Neural cell (in vitro differentiated cells): Measurements from ENCODE around the gene PLA2G6. TPM values are rescaled to one million over a fixed set of nuclear protein-coding genes. Genes with fewer than 3 reads are reported as not detected.

Source experiments
- H2AFZ ChIP-seq: fragments of 200-600, 300-800 bp; sonication (generic), shearing (Covaris generic); 2 replicates; pipeline ENCODE4 v1.6.0; 2014; ENCODE audit warnings: low read depth, mild to moderate bottlenecking, antibody characterized with exemption, low read length, moderate library complexity
- H3F3A ChIP-seq: fragments of 200-600 bp; shearing (Covaris generic); 2 replicates; pipeline ENCODE4 v1.6.1; 2016; ENCODE audit warnings: mild to moderate bottlenecking, moderate library complexity, mixed read lengths, antibody characterized with exemption, low read length; ENCODE audit not compliant: insufficient read depth, poor library complexity, severe bottlenecking
- H3K27ac ChIP-seq: fragments of 200-600, 300-800 bp; sonication (generic), shearing (Covaris generic); 2 replicates; pipeline ENCODE4 v1.5.1; 2014; ENCODE audit warnings: mild to moderate bottlenecking, low read length, moderate library complexity
- H3K27me3 ChIP-seq: fragments of 300-800, 200-600 bp; sonication (generic), shearing (Covaris generic); 2 replicates; pipeline ENCODE4 v1.6.0; 2014; ENCODE audit warnings: mild to moderate bottlenecking, low read depth, low read length, moderate library complexity; ENCODE audit not compliant: insufficient read depth
- H3K36me3 ChIP-seq: fragments of 300-800, 200-600 bp; sonication (generic), shearing (Covaris generic); 2 replicates; pipeline ENCODE4 v1.5.1; 2014; ENCODE audit warnings: mild to moderate bottlenecking, antibody characterized with exemption, low read length, moderate library complexity; ENCODE audit not compliant: insufficient read depth
- H3K4me2 ChIP-seq: fragments of 300-800, 200-600 bp; sonication (generic), shearing (Covaris generic); 2 replicates; pipeline ENCODE4 v1.6.0; 2014; ENCODE audit warnings: mild to moderate bottlenecking, low read length
- H3K4me3 ChIP-seq: fragments of 300-800, 200-600 bp; sonication (generic), shearing (Covaris generic); 2 replicates; pipeline ENCODE4 v1.5.1; 2014; ENCODE audit warnings: mild to moderate bottlenecking, low read length, moderate library complexity
- H3K79me2 ChIP-seq: fragments of 200-600 bp; shearing (Covaris generic); replicated peaks from 2 replicates; pipeline ENCODE4 v1.6.0; 2014; ENCODE audit warnings: mild to moderate bottlenecking, low read length, moderate library complexity; ENCODE audit not compliant: insufficient read depth
- H3K9ac ChIP-seq: fragments of 300-800, 200-600 bp; sonication (generic), shearing (Covaris generic); 2 replicates; pipeline ENCODE4 v1.6.1; 2016; ENCODE audit warnings: mild to moderate bottlenecking, low read length, mixed read lengths
- H3K9me2 ChIP-seq: fragments of 200-600 bp; shearing (Covaris generic); 2 replicates; pipeline ENCODE4 v1.6.1; 2016; ENCODE audit warnings: mild to moderate bottlenecking, low read length, mixed read lengths; ENCODE audit not compliant: insufficient read depth
- H3K9me3 ChIP-seq: fragments of 200-600, 300-800 bp; sonication (generic), shearing (Covaris generic); 2 replicates; pipeline ENCODE4 v1.6.1; 2016; ENCODE audit warnings: mild to moderate bottlenecking, mixed run types, low read length, moderate library complexity, mixed read lengths
- H4K20me1 ChIP-seq: fragments of 200-600 bp; shearing (Covaris generic); 2 replicates; pipeline ENCODE4 v1.6.1; 2016; ENCODE audit warnings: mild to moderate bottlenecking, mixed run types; ENCODE audit not compliant: insufficient read depth
- CTCF ChIP-seq: fragments of 450-650 bp; IDR thresholded peaks from 2 replicates; pipeline ENCODE4 v1.5.1; 2014; ENCODE audit warnings: antibody characterized with exemption, mild to moderate bottlenecking, moderate library complexity; ENCODE audit not compliant: poor library complexity, severe bottlenecking
- EP300 ChIP-seq: fragments of 450-650 bp; conservative IDR thresholded peaks from 2 replicates; pipeline ENCODE4 v1.6.1; 2014; ENCODE audit warnings: antibody characterized with exemption, mild to moderate bottlenecking, moderate library complexity; ENCODE audit not compliant: poor library complexity, severe bottlenecking
- EZH2 ChIP-seq: fragments of 200-600, 300-800 bp; shearing (Covaris generic), sonication (generic); IDR thresholded peaks from 2 replicates; pipeline ENCODE4 v1.6.1; 2014; ENCODE audit warnings: antibody characterized with exemption, low read length, borderline replicate concordance, mild to moderate bottlenecking; ENCODE audit not compliant: insufficient read depth, poor library complexity, severe bottlenecking
- MXI1 ChIP-seq: fragments of 450-650 bp; conservative IDR thresholded peaks from 2 replicates; pipeline ENCODE4 v1.6.1; 2014; ENCODE audit warnings: antibody characterized with exemption, mild to moderate bottlenecking; ENCODE audit not compliant: poor library complexity, severe bottlenecking
- POLR2AphosphoS5 ChIP-seq: IDR thresholded peaks from 2 replicates; pipeline ENCODE4 v1.6.1; 2012
- RAD21 ChIP-seq: fragments of 450-650 bp; conservative IDR thresholded peaks from 2 replicates; pipeline ENCODE4 v1.6.1; 2014; ENCODE audit warnings: antibody characterized with exemption, mild to moderate bottlenecking, moderate library complexity
- SMC3 ChIP-seq: fragments of 450-650 bp; conservative IDR thresholded peaks from 2 replicates; pipeline ENCODE4 v1.6.1; 2014; ENCODE audit warnings: antibody characterized with exemption, mild to moderate bottlenecking, moderate library complexity; ENCODE audit not compliant: poor library complexity
- TAF1 ChIP-seq: IDR thresholded peaks from 2 replicates; pipeline ENCODE4 v1.6.1; 2012; ENCODE audit warnings: low read depth
- polyA plus RNA-seq: library from polyadenylated mRNA; depleted of rRNA; stranded (reverse); fragments of >200 nt; gene quantifications from 2 replicates; pipeline ENCODE4 v1.2.3, GENCODE V29; 2014
- TF ChIP-seq, protein P1 (sequence below): IDR thresholded peaks from 2 replicates; pipeline ENCODE4 v1.6.1; 2012; ENCODE audit warnings: borderline replicate concordance

Gene PLA2G6
- polyA plus RNA-seq, 1 donor from 2014 or later: 18.5 TPM

- no peak overlapping the region for H3K27ac ChIP-seq
- no peaks in the 10 kb centered on the region for H3K36me3 ChIP-seq
- no peak overlapping the region for H3K4me3 ChIP-seq
- no peaks in the 10 kb centered on the region for H3K9me3 ChIP-seq
- no peaks in the 10 kb centered on the region for H3K79me2 ChIP-seq
- H3K27me3 ChIP-seq: no peaks in the 10 kb centered on the region
- H3K9me2 ChIP-seq: no peaks in the 10 kb centered on the region
- H3K4me2 ChIP-seq: no peak overlapping the region
- TF ChIP-seq CTCF (no peak), POLR2AphosphoS5 (no peak), MXI1 (no peak), EZH2 (no peak), TAF1 (no peak), SMC3 (no peak), EP300 (no peak), RAD21 (no peak)
- TF ChIP-seq, protein P1, sequence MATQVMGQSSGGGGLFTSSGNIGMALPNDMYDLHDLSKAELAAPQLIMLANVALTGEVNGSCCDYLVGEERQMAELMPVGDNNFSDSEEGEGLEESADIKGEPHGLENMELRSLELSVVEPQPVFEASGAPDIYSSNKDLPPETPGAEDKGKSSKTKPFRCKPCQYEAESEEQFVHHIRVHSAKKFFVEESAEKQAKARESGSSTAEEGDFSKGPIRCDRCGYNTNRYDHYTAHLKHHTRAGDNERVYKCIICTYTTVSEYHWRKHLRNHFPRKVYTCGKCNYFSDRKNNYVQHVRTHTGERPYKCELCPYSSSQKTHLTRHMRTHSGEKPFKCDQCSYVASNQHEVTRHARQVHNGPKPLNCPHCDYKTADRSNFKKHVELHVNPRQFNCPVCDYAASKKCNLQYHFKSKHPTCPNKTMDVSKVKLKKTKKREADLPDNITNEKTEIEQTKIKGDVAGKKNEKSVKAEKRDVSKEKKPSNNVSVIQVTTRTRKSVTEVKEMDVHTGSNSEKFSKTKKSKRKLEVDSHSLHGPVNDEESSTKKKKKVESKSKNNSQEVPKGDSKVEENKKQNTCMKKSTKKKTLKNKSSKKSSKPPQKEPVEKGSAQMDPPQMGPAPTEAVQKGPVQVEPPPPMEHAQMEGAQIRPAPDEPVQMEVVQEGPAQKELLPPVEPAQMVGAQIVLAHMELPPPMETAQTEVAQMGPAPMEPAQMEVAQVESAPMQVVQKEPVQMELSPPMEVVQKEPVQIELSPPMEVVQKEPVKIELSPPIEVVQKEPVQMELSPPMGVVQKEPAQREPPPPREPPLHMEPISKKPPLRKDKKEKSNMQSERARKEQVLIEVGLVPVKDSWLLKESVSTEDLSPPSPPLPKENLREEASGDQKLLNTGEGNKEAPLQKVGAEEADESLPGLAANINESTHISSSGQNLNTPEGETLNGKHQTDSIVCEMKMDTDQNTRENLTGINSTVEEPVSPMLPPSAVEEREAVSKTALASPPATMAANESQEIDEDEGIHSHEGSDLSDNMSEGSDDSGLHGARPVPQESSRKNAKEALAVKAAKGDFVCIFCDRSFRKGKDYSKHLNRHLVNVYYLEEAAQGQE: no peak
- no peak overlapping the region for H3K9ac ChIP-seq
- H4K20me1 ChIP-seq: no peaks in the 10 kb centered on the region
- no peaks in the 10 kb centered on the region for H3F3A ChIP-seq
- H2AFZ ChIP-seq: no peak overlapping the region
Measured at GRCh38 chr22:38073150-38074130, 108.2 kb downstream of the PLA2G6 start.

GRCh38 chr22:38072322-38073149 lies 109.1 kb downstream of the PLA2G6 start:
- H3K79me2 ChIP-seq: no peaks in the 10 kb centered on the region
- TF ChIP-seq POLR2AphosphoS5 (no peak), CTCF (no peak), EP300 (no peak), RAD21 (no peak), EZH2 (no peak)
- TF ChIP-seq, protein P1: no peak
- no peaks in the 10 kb centered on the region for H3K36me3 ChIP-seq
- H3K4me3 ChIP-seq: no peak overlapping the region
- H3F3A ChIP-seq: no peaks in the 10 kb centered on the region
- H4K20me1 ChIP-seq: no peaks in the 10 kb centered on the region
- no peak overlapping the region for H3K27ac ChIP-seq
- H2AFZ ChIP-seq: no peak overlapping the region
- no peaks in the 10 kb centered on the region for H3K9me3 ChIP-seq
- no peaks in the 10 kb centered on the region for H3K27me3 ChIP-seq
- H3K9me2 ChIP-seq: no peaks in the 10 kb centered on the region
- no peak overlapping the region for H3K4me2 ChIP-seq
- H3K9ac ChIP-seq: no peak overlapping the region
